Keratinocyte (primary cell): ENCODE measurements around the gene DUT.

ENCODE experiments used
- EZH2 ChIP-seq: IDR thresholded peaks from one replicate; pipeline ENCODE4 v1.6.1; 2012; ENCODE audit warnings: inconsistent platforms, mild to moderate bottlenecking, low read length, moderate library complexity
- TF ChIP-seq, protein P1 (sequence below), 3 experiments: IDR thresholded peaks in 1 of 3; conservative IDR thresholded peaks in 1 of 3; optimal IDR thresholded peaks in 1 of 3; 2 replicates in 2 of 3; 3 replicates in 1 of 3; pipeline versions ENCODE3 to v1.5.1; 2011; ENCODE audit warnings: low read length in 3 of 3, mild to moderate bottlenecking in 3 of 3, moderate library complexity in 2 of 3, control low read depth in 1 of 3, inconsistent platforms in 1 of 3; ENCODE audit not compliant: insufficient read depth in 2 of 3; ENCODE audit errors: extremely low read depth in 1 of 3

DNA sequence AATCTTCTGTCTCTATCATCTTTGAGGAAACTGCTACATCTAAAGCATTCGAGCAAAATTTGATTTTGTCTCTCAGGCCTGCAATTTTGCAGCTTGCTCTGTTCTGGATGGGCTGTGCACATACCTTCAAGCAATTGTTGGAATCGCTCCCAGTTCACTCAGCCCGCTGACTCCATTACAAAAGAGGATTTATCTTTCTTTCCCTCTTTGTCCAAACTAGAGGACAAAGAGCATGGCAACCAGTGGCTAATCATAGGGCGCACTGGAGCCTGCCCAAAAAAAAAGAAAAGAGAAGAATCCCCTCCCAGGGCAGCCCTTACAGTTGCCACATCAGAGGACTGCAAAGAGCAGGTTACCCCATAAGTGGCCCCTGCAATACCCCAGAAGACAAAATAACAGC, 49.0 kb upstream of the DUT start:
- TF ChIP-seq, protein P1, sequence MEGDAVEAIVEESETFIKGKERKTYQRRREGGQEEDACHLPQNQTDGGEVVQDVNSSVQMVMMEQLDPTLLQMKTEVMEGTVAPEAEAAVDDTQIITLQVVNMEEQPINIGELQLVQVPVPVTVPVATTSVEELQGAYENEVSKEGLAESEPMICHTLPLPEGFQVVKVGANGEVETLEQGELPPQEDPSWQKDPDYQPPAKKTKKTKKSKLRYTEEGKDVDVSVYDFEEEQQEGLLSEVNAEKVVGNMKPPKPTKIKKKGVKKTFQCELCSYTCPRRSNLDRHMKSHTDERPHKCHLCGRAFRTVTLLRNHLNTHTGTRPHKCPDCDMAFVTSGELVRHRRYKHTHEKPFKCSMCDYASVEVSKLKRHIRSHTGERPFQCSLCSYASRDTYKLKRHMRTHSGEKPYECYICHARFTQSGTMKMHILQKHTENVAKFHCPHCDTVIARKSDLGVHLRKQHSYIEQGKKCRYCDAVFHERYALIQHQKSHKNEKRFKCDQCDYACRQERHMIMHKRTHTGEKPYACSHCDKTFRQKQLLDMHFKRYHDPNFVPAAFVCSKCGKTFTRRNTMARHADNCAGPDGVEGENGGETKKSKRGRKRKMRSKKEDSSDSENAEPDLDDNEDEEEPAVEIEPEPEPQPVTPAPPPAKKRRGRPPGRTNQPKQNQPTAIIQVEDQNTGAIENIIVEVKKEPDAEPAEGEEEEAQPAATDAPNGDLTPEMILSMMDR (optimal IDR thresholded peaks at IDR 0.05 in 1 of 3, IDR thresholded peaks at IDR 0.05 in 1 of 3, conservative IDR thresholded peaks at IDR 0.05 in 1 of 3; ENCODE audit: extremely low read depth in 1 of 3, insufficient read depth in 2 of 3, low read length in 3 of 3), result no peak
- no peak for TF ChIP-seq EZH2
